CD14-positive monocyte (primary cell): ENCODE data around the gene CRIM1. TPM values are rescaled to one million over a fixed set of nuclear protein-coding genes. Genes with fewer than 3 reads are reported as not detected.

Experiments used
- DNase-seq, 3 donors: peaks; one replicate each; pipeline ENCODE4 v3.0.0-alpha.2; 2011 to 2022
- H2AFZ ChIP-seq: 2 replicates; pipeline ENCODE4 v1.6.0; 2012; ENCODE audit warnings: mild to moderate bottlenecking, low read depth, low read length, inconsistent platforms; ENCODE audit not compliant: insufficient read depth, poor library complexity, severe bottlenecking
- H3K27ac ChIP-seq, 2 donors: 1 replicate in 1 of 2; 2 replicates in 1 of 2; pipeline ENCODE4 v1.5.1; 2012 to 2013; ENCODE audit warnings: low read length in 2 of 2, control low read depth in 1 of 2, inconsistent platforms in 1 of 2, low read depth in 1 of 2, mild to moderate bottlenecking in 1 of 2
- H3K27me3 ChIP-seq, 2 donors: one replicate each; pipeline versions ENCODE4 v1.6.0 to v1.6.1; 2011 to 2013; ENCODE audit warnings: low read length in 2 of 2; ENCODE audit not compliant: control insufficient read depth in 2 of 2, insufficient read depth in 2 of 2
- H3K36me3 ChIP-seq, 2 donors: replicated peaks in 1 of 2; 1 replicate in 1 of 2; 2 replicates in 1 of 2; pipeline versions ENCODE4 v1.5.1 to v1.6.1; 2012 to 2013; ENCODE audit warnings: low read length in 2 of 2, control low read depth in 1 of 2, inconsistent platforms in 1 of 2, mild to moderate bottlenecking in 1 of 2; ENCODE audit not compliant: insufficient read depth in 2 of 2, control insufficient read depth in 1 of 2
- H3K4me1 ChIP-seq, 2 donors: 1 replicate in 1 of 2; 2 replicates in 1 of 2; pipeline versions ENCODE4 v1.5.1 to v1.6.1; 2012 to 2013; ENCODE audit warnings: low read length in 2 of 2, control low read depth in 1 of 2, inconsistent platforms in 1 of 2, mild to moderate bottlenecking in 1 of 2, moderate library complexity in 1 of 2; ENCODE audit not compliant: insufficient read depth in 2 of 2, control insufficient read depth in 1 of 2
- H3K4me2 ChIP-seq: replicated peaks from 2 replicates; pipeline ENCODE3; 2012; ENCODE audit warnings: low read length, moderate library complexity, mild to moderate bottlenecking; ENCODE audit not compliant: poor library complexity, severe bottlenecking; ENCODE audit errors: extremely low read depth
- H3K4me3 ChIP-seq, 3 experiments: fragments of 200-600 bp in 1 of 3; sonication (generic) in 1 of 3; replicated peaks in 1 of 3; 1 replicate in 2 of 3; 2 replicates in 1 of 3; pipeline ENCODE4 v1.5.1; 2011 to 2013; ENCODE audit warnings: low read length in 3 of 3, mild to moderate bottlenecking in 3 of 3, control low read depth in 2 of 3, low read depth in 2 of 3, inconsistent platforms in 1 of 3, moderate library complexity in 1 of 3
- H3K79me2 ChIP-seq: 2 replicates; pipeline ENCODE4 v1.6.0; 2012; ENCODE audit warnings: mild to moderate bottlenecking, control low read depth, inconsistent platforms, low read length, moderate library complexity; ENCODE audit not compliant: insufficient read depth
- H3K9ac ChIP-seq: 2 replicates; pipeline ENCODE4 v1.6.0; 2017; ENCODE audit warnings: low read length, mild to moderate bottlenecking; ENCODE audit not compliant: insufficient read depth, poor library complexity, severe bottlenecking
- H3K9me3 ChIP-seq, 2 donors: replicated peaks in 1 of 2; 1 replicate in 1 of 2; 2 replicates in 1 of 2; pipeline versions ENCODE4 v1.5.1 to v1.6.1; 2012 to 2013; ENCODE audit warnings: low read length in 2 of 2, control low read depth in 1 of 2; ENCODE audit not compliant: control insufficient read depth in 1 of 2, insufficient read depth in 1 of 2
- H4K20me1 ChIP-seq: 2 replicates; pipeline ENCODE4 v1.6.0; 2012; ENCODE audit warnings: mild to moderate bottlenecking, low read length, control low read depth, moderate library complexity; ENCODE audit not compliant: insufficient read depth
- H3K27ac Mint-ChIP-seq, 7 donors: one replicate each; pipeline ENCODE4 v1.8.0; 2020; ENCODE audit warnings: mild to moderate bottlenecking in 7 of 7, mixed read lengths in 7 of 7, moderate library complexity in 6 of 7, inconsistent platforms in 2 of 7
- H3K27me3 Mint-ChIP-seq, 3 donors: one replicate each; pipeline ENCODE4 v1.8.0; 2021 to 2022; ENCODE audit warnings: low read depth in 3 of 3, mild to moderate bottlenecking in 3 of 3, mixed read lengths in 3 of 3, moderate library complexity in 3 of 3, inconsistent platforms in 1 of 3
- H3K36me3 Mint-ChIP-seq, 2 donors: one replicate each; pipeline ENCODE4 v1.8.0; 2020; ENCODE audit warnings: mixed read lengths in 2 of 2, inconsistent platforms in 1 of 2, mild to moderate bottlenecking in 1 of 2
- H3K4me1 Mint-ChIP-seq: one replicate; pipeline ENCODE4 v1.8.0; 2020; ENCODE audit warnings: mild to moderate bottlenecking, mixed read lengths
- H3K4me3 Mint-ChIP-seq, 2 donors: one replicate each; pipeline ENCODE4 v1.8.0; 2020; ENCODE audit warnings: mild to moderate bottlenecking in 2 of 2, mixed read lengths in 2 of 2, moderate library complexity in 1 of 2
- H3K9me3 Mint-ChIP-seq, 7 donors: one replicate each; pipeline ENCODE4 v1.8.0; 2020 to 2022; ENCODE audit warnings: mixed read lengths in 7 of 7, mild to moderate bottlenecking in 6 of 7, moderate library complexity in 6 of 7, inconsistent platforms in 2 of 7
- WGBS: methylation state at CpG from one replicate; pipeline ENCODE4 v1.1.5; 2013; ENCODE audit warnings: missing lambda C conversion rate; ENCODE audit not compliant: insufficient coverage; 5-methylcytosine and 5-hydroxymethylcytosine counted together
- intact Hi-C, 2 donors: fragments of 100-400 bp; cut with micrococcal nuclease; formaldehyde crosslinking; loops; one replicate each; pipeline versions ENCODE4 v1.15.0 to v1.15.1; 2023
- polyA plus RNA-seq, 3 donors: library from polyadenylated mRNA; depleted of rRNA in 1 of 3; unstranded in 2 of 3; stranded (reverse) in 1 of 3; fragments of 300-500 nt in 2 of 3; fragments of >200 nt in 1 of 3; fragmentation: Illumina TruSeq in 2 of 3; gene quantifications; 1 replicate in 2 of 3; 2 replicates in 1 of 3; pipeline ENCODE4 v1.2.3, GENCODE V29; 2012 to 2021
- TF ChIP-seq, protein P1 (sequence below): fragments of 200-600 bp; IDR thresholded peaks from one replicate; pipeline ENCODE4 v1.8.0; 2022; ENCODE audit warnings: antibody characterized with exemption, mild to moderate bottlenecking

Gene CRIM1
- polyA plus RNA-seq, 3 donors, result 0.08 to 0.27 TPM; not detected in 1

DNA sequence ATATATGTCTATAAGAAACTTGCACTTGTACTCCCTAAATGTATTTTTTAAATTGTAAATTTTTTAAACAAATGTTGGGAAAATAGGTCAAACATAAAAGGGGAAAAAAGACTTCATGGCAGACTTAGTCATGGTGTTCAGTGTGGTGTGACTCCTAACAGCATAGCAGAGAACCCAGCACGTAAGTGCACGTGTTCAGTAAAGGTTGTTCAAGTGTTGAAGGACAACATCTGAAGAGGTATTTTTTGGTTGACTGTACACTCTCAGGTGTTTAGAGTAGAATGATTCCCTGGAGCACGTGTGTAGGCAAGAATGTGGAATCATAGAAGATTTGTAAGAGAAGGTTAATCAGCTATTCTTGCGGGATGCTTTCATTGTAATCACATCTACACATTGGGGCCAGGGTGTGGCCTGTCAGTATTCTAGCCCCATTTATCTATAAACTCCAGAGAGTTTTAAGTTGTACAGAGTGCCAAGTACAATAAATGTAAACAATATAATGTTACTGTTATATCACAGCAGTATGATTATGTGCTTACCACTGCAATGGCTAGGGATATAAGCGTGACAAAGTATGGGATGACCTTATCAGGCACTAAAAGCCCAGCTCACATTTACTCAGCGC is 106.8 kb downstream of the CRIM1 start:
- Mint-ChIP-seq H3K4me3 (no peak overlapping the region), H3K27ac (no peak overlapping the region), H3K36me3 (no peaks in the 10 kb centered on the region), H3K4me1 (peaks cover 3% of the 10 kb centered on the region), H3K9me3 (no peaks in the 10 kb centered on the region), H3K27me3 (peaks cover under 1 to 5% (median 4%) of the 10 kb centered on the region in 3 donors)
- Histone ChIP-seq H3K27ac (no peak overlapping the region), H2AFZ (no peak overlapping the region), H3K4me2 (no peak overlapping the region), H3K4me1 (peaks cover 0 to 4% of the 10 kb centered on the region in 2 donors), H3K9ac (no peak overlapping the region), H3K9me3 (no peaks in the 10 kb centered on the region), H3K79me2 (no peaks in the 10 kb centered on the region), H3K27me3 (no peaks in the 10 kb centered on the region), H3K4me3 (no peak overlapping the region), H4K20me1 (no peaks in the 10 kb centered on the region), H3K36me3 (no peaks in the 10 kb centered on the region)
- DNase-seq, result no peak
- WGBS, result 100% methylated on average over 2 of the region's 6 CpGs
- intact Hi-C loops, result no loop called here
- TF ChIP-seq, protein P1, sequence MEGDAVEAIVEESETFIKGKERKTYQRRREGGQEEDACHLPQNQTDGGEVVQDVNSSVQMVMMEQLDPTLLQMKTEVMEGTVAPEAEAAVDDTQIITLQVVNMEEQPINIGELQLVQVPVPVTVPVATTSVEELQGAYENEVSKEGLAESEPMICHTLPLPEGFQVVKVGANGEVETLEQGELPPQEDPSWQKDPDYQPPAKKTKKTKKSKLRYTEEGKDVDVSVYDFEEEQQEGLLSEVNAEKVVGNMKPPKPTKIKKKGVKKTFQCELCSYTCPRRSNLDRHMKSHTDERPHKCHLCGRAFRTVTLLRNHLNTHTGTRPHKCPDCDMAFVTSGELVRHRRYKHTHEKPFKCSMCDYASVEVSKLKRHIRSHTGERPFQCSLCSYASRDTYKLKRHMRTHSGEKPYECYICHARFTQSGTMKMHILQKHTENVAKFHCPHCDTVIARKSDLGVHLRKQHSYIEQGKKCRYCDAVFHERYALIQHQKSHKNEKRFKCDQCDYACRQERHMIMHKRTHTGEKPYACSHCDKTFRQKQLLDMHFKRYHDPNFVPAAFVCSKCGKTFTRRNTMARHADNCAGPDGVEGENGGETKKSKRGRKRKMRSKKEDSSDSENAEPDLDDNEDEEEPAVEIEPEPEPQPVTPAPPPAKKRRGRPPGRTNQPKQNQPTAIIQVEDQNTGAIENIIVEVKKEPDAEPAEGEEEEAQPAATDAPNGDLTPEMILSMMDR, result no peak

GRCh38 chr2:36463365-36463764 is 107.8 kb downstream of the CRIM1 start:
- intact Hi-C loops, result no loop called here
- no peaks in the 10 kb centered on the region for H3K9me3 ChIP-seq
- H3K36me3 ChIP-seq, result no peaks in the 10 kb centered on the region
- no peak overlapping the region for H3K27ac ChIP-seq
- peaks cover 0 to 6% of the 10 kb centered on the region in 2 donors for H3K4me1 ChIP-seq
- H3K4me2 ChIP-seq, result no peak overlapping the region
- no peaks in the 10 kb centered on the region for H3K79me2 ChIP-seq
- H3K9ac ChIP-seq, result no peak overlapping the region
- TF ChIP-seq, protein P1, result no peak
- H3K4me3 ChIP-seq, result no peak overlapping the region
- no peak overlapping the region for H2AFZ ChIP-seq
- no peaks in the 10 kb centered on the region for H4K20me1 ChIP-seq
- Mint-ChIP-seq H3K9me3 (no peaks in the 10 kb centered on the region), H3K4me1 (peaks cover 6% of the 10 kb centered on the region), H3K27me3 (peaks cover 0 to 5% (median 4%) of the 10 kb centered on the region in 3 donors), H3K36me3 (no peaks in the 10 kb centered on the region), H3K27ac (no peak overlapping the region), H3K4me3 (no peak overlapping the region)
- DNase-seq, result no peak
- WGBS, result 81% methylated on average over 6 of the region's 7 CpGs
- H3K27me3 ChIP-seq, result no peaks in the 10 kb centered on the region
